CD4-positive, alpha-beta T cell (primary cell): ENCODE results near the gene OXLD1. TPM values are rescaled to one million over a fixed set of nuclear protein-coding genes. Genes with fewer than 3 reads are reported as not detected.
"Not testable (repeated sequence)": the region's sequence is repeated elsewhere in the genome, so short reads cannot be mapped to it uniquely, and the experiment has no call there.

ENCODE experiments used
- ATAC-seq: fragments of 200-7000 bp; cut with Tn5 transposase; one replicate; pipeline ENCODE4 v1.10.0; 2022; ENCODE audit warnings: mild to moderate bottlenecking; ENCODE audit not compliant: poor library complexity
- CTCF ChIA-PET: fragments of 350-600 bp; sonication (Branson Sonifier 250); formaldehyde crosslinking; loops from one replicate; lab custom pipeline; 2021; ENCODE audit warnings: antibody characterized with exemption, inconsistent platforms; lab: Charles Lee
- POLR2A ChIA-PET: fragments of 350-600 bp; sonication (Branson Sonifier 250); formaldehyde crosslinking; loops from one replicate; lab custom pipeline; 2021; ENCODE audit warnings: antibody characterized with exemption, inconsistent platforms; lab: Charles Lee
- DNase-seq, 14 experiments: peaks; one replicate each; pipeline ENCODE4 v3.0.0-alpha.2; 2013 to 2020; ENCODE audit warnings: mixed read lengths in 2 of 14
- H3K27ac ChIP-seq, 2 donors: one replicate each; pipeline versions ENCODE4 v1.5.1 to v1.7.0; 2013; ENCODE audit warnings: low read length in 2 of 2, low read depth in 1 of 2, mild to moderate bottlenecking in 1 of 2
- H3K27me3 ChIP-seq, 2 experiments: 1 replicate in 1 of 2; 2 replicates in 1 of 2; pipeline versions ENCODE4 v1.6.1 to v1.7.0; 2013; ENCODE audit warnings: low read length in 2 of 2, control low read depth in 1 of 2, mild to moderate bottlenecking in 1 of 2, moderate library complexity in 1 of 2; ENCODE audit not compliant: insufficient read depth in 2 of 2, control insufficient read depth in 1 of 2
- H3K36me3 ChIP-seq: one replicate; pipeline ENCODE4 v1.6.1; 2013; ENCODE audit warnings: low read length, control low read depth; ENCODE audit not compliant: insufficient read depth
- H3K4me1 ChIP-seq: one replicate; pipeline ENCODE4 v1.6.1; 2013; ENCODE audit warnings: low read length, control low read depth; ENCODE audit not compliant: insufficient read depth
- H3K4me3 ChIP-seq: one replicate; pipeline ENCODE4 v1.5.1; 2013; ENCODE audit warnings: mild to moderate bottlenecking, low read length, moderate library complexity
- H3K9me3 ChIP-seq, 2 experiments: 1 replicate in 1 of 2; 2 replicates in 1 of 2; pipeline versions ENCODE4 v1.6.1 to v1.7.0; 2013; ENCODE audit warnings: low read length in 2 of 2, mild to moderate bottlenecking in 2 of 2, control low read depth in 1 of 2, moderate library complexity in 1 of 2; ENCODE audit not compliant: control insufficient read depth in 1 of 2, insufficient read depth in 1 of 2
- H3K27ac Mint-ChIP-seq: one replicate; pipeline ENCODE4 v1.8.0; 2020; ENCODE audit warnings: mixed read lengths
- H3K27me3 Mint-ChIP-seq: one replicate; pipeline ENCODE4 v1.8.0; 2021; ENCODE audit warnings: mixed read lengths
- H3K36me3 Mint-ChIP-seq: one replicate; pipeline ENCODE4 v1.8.0; 2021; ENCODE audit warnings: low read depth, mixed read lengths
- H3K4me1 Mint-ChIP-seq: one replicate; pipeline ENCODE4 v1.8.0; 2021; ENCODE audit warnings: low read depth, mixed read lengths
- H3K4me3 Mint-ChIP-seq: one replicate; pipeline ENCODE4 v1.8.0; 2020; ENCODE audit warnings: mild to moderate bottlenecking, mixed read lengths
- H3K9me3 Mint-ChIP-seq: one replicate; pipeline ENCODE4 v1.8.0; 2020; ENCODE audit warnings: mixed read lengths
- intact Hi-C, 2 experiments: fragments of 100-400 bp; cut with DNase I in 1 of 2; cut with micrococcal nuclease in 1 of 2; formaldehyde crosslinking; loops; one replicate each; pipeline versions ENCODE4 v1.15.1 to v1.9.0; 2023 to 2025; cut with DNase I, micrococcal nuclease
- total RNA-seq, 174 experiments: library from RNA in 2 of 174; stranded (reverse) in 2 of 174; gene quantifications; one replicate each; pipeline ENCODE4 v1.2.3 and lab custom pipeline; 2021 to 2026
- TF ChIP-seq, protein P1 (sequence below): fragments of 200-600 bp; IDR thresholded peaks from one replicate; pipeline ENCODE4 v1.8.0; 2022; ENCODE audit warnings: antibody characterized with exemption, mild to moderate bottlenecking

The OXLD1 gene
- total RNA-seq, 2 experiments from 2014 or later: 24.6 to 25.3 TPM

DNA sequence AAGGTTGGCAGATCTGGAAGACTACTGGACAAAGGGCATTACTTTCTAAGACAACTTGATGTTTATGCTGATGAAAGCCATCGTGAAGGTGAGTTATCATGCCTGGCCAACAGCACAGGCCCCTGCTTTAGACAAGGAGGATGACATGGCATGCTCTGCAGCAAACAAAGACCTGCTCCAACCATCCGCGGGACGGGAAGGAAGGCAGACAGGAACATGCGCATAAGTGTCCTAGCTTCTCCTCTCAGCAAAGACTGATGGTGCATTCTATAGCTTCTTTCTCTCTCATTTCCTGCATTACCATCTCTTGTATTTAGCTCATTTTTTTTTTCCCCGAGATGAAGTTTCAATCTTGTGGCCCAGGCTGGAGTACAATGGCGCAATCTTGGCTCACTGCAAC is 34.9 kb downstream of the OXLD1 start:
- no peak overlapping the region for H3K27ac Mint-ChIP-seq
- POLR2A ChIA-PET: no interaction called here

DNA sequence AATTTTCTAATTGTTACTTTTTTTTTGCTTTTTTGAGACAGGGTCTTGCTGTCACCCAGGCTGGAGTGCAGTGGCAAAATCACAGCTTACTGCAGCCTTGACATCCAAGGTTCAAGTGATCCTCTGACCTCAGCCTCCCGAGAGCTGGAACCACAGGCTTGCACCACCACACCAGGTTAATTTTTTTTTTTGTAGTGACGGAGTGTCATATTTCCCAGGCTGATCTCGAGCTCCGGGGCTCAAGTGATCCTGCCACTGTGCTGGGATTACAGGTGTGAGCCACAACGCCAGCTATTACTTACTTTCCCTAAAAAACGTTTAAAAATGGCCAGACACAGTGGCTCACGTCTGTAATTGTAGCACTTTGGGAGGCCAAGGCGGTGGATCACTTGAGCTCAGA is 36.1 kb downstream of the OXLD1 start:
- Histone ChIP-seq H3K27me3 (no peaks in the 10 kb centered on the region), H3K4me1 (peaks cover 17% of the 10 kb centered on the region), H3K27ac (no peak overlapping the region), H3K4me3 (no peak overlapping the region), H3K9me3 (no peaks in the 10 kb centered on the region), H3K36me3 (peaks cover 37% of the 10 kb centered on the region)
- H3K9me3 Mint-ChIP-seq: no peaks in the 10 kb centered on the region
- no peak overlapping the region for H3K4me3 Mint-ChIP-seq
- H3K27ac Mint-ChIP-seq: peak overlapping the region; percentile 25
- H3K36me3 Mint-ChIP-seq: peaks cover 55% of the 10 kb centered on the region
- DNase-seq (no peak), ATAC-seq (no peak)
- no peaks in the 10 kb centered on the region for H3K27me3 Mint-ChIP-seq
- TF ChIP-seq, protein P1, sequence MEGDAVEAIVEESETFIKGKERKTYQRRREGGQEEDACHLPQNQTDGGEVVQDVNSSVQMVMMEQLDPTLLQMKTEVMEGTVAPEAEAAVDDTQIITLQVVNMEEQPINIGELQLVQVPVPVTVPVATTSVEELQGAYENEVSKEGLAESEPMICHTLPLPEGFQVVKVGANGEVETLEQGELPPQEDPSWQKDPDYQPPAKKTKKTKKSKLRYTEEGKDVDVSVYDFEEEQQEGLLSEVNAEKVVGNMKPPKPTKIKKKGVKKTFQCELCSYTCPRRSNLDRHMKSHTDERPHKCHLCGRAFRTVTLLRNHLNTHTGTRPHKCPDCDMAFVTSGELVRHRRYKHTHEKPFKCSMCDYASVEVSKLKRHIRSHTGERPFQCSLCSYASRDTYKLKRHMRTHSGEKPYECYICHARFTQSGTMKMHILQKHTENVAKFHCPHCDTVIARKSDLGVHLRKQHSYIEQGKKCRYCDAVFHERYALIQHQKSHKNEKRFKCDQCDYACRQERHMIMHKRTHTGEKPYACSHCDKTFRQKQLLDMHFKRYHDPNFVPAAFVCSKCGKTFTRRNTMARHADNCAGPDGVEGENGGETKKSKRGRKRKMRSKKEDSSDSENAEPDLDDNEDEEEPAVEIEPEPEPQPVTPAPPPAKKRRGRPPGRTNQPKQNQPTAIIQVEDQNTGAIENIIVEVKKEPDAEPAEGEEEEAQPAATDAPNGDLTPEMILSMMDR: no peak
- ChIA-PET POLR2A (no interaction called here), CTCF (no interaction called here)
- H3K4me1 Mint-ChIP-seq: peaks cover 11% of the 10 kb centered on the region
- intact Hi-C loops: no loop called here

More for the DNA sequence above, 34.9 kb downstream of the OXLD1 start:
- Mint-ChIP-seq H3K36me3 (peaks cover 47% of the 10 kb centered on the region), H3K9me3 (no peaks in the 10 kb centered on the region), H3K27me3 (no peaks in the 10 kb centered on the region), H3K4me3 (no peak overlapping the region), H3K4me1 (peaks cover 22% of the 10 kb centered on the region)
- DNase-seq: no peak
- Histone ChIP-seq H3K36me3 (peaks cover 26% of the 10 kb centered on the region), H3K27ac (no peak overlapping the region), H3K27me3 (no peaks in the 10 kb centered on the region), H3K4me1 (peaks cover 29% of the 10 kb centered on the region), H3K9me3 (no peaks in the 10 kb centered on the region), H3K4me3 (no peak overlapping the region)
- CTCF ChIA-PET: no interaction called here
- intact Hi-C loops: no loop called here
- no peak for ATAC-seq
- TF ChIP-seq, protein P1: no peak

DNA sequence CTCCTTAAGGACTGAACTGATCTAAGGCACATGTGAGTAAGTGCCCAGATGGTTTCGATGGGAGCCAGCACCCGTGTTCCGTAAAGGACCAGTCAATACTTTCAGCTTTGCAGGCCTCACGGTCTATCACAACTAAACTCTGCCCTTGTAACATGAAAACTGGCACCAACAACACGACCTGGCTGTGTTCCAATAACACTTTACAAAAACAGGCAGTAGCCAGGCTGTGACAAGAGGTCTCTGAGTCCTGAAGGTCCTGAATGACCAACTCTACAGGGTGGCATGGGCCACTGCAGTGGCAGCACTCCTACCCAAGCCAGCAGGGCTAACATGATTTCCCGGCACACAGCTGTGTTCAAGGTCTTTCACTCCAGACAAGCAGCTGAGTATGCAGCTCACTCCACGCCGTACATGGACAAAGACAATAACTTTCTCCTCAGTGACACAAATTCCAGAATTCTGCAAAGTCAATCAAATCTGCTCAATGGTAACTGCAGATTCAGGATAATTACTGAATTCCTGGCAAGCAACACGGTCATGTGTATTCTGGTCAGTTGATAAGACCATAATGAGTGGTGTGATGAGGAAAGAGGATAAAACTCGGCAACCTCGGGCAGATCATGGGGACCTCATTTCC is 44.8 kb downstream of the OXLD1 start:
- Histone ChIP-seq H3K9me3 (peaks cover 0 to 3% of the 10 kb centered on the region in 2 experiments), H3K36me3 (peaks cover 60% of the 10 kb centered on the region), H3K27me3 (no peaks in the 10 kb centered on the region), H3K4me3 (no peak overlapping the region), H3K4me1 (no peaks in the 10 kb centered on the region), H3K27ac (no peak overlapping the region)
- no peaks in the 10 kb centered on the region for H3K9me3 Mint-ChIP-seq
- intact Hi-C loops: no loop called here
- CTCF ChIA-PET: interaction anchor here (0.5 kb wide), 1 partner anchor 123 kb away, joined by 4 read pairs; no protein-coding TSS in a partner anchor
- H3K4me3 Mint-ChIP-seq: no peak overlapping the region
- DNase-seq (no peak), ATAC-seq (no peak)
- H3K36me3 Mint-ChIP-seq: peaks cover 65% of the 10 kb centered on the region
- no peak overlapping the region for H3K27ac Mint-ChIP-seq
- POLR2A ChIA-PET: no interaction called here
- peaks cover 9% of the 10 kb centered on the region for H3K4me1 Mint-ChIP-seq
- TF ChIP-seq, protein P1: no peak
- H3K27me3 Mint-ChIP-seq: no peaks in the 10 kb centered on the region

DNA sequence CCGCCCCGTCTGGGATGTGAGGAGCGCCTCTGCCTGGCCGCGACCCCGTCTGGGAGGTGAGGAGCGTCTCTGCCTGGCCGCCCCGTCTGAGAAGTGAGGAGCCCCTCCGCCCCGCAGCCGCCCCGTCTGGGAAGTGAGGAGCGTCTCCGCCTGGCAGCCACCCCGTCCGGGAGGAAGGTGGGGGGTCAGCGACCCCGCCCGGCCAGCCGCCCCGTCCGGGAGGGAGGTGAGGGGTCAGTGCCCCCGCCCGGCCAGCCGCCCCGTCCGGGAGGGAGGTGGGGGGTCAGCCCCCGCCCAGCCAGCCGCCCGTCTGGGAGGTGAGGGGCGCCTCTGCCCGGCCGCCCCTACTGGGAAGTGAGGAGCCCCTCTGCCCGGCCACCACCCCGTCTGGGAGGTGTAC is 48.1 kb downstream of the OXLD1 start:
- H3K27me3 ChIP-seq, POLR2A ChIA-PET, H3K4me3 ChIP-seq, DNase-seq, ATAC-seq, H3K27ac ChIP-seq, CTCF ChIA-PET, H3K9me3 Mint-ChIP-seq, intact Hi-C loops, H3K27me3 Mint-ChIP-seq, H3K9me3 ChIP-seq, H3K4me3 Mint-ChIP-seq, H3K27ac Mint-ChIP-seq: not testable (repeated sequence)
- H3K4me1 ChIP-seq: peaks cover 13% of the 10 kb centered on the region
- peaks cover 53% of the 10 kb centered on the region for H3K36me3 ChIP-seq
- H3K4me1 Mint-ChIP-seq: peaks cover 24% of the 10 kb centered on the region
- peaks cover 58% of the 10 kb centered on the region for H3K36me3 Mint-ChIP-seq
